Measurements from ENCODE around the gene LIMCH1.

GRCh38 chr4:41538017-41538733 lies at the start of gene LIMCH1:
- TF ChIP-seq, protein P1, sequence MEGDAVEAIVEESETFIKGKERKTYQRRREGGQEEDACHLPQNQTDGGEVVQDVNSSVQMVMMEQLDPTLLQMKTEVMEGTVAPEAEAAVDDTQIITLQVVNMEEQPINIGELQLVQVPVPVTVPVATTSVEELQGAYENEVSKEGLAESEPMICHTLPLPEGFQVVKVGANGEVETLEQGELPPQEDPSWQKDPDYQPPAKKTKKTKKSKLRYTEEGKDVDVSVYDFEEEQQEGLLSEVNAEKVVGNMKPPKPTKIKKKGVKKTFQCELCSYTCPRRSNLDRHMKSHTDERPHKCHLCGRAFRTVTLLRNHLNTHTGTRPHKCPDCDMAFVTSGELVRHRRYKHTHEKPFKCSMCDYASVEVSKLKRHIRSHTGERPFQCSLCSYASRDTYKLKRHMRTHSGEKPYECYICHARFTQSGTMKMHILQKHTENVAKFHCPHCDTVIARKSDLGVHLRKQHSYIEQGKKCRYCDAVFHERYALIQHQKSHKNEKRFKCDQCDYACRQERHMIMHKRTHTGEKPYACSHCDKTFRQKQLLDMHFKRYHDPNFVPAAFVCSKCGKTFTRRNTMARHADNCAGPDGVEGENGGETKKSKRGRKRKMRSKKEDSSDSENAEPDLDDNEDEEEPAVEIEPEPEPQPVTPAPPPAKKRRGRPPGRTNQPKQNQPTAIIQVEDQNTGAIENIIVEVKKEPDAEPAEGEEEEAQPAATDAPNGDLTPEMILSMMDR (IDR thresholded peaks at IDR 0.05; ENCODE audit: low read depth, low read length, poor library complexity, severe bottlenecking), result no peak
- TF ChIP-seq EZH2phosphoT487 (IDR thresholded peaks at IDR 0.05; ENCODE audit: borderline replicate concordance, low read length), result no peak

Measured in DOHH2 (cell line).